Gastrocnemius medialis (tissue), 4 donors: ENCODE data around the gene LPIN3.

Experiments used
- CTCF ChIP-seq, 5 experiments: fragments of 450-650 bp in 3 of 5; fragments of 200-600 bp in 2 of 5; sonication (generic) in 2 of 5; IDR thresholded peaks in 4 of 5; conservative IDR thresholded peaks in 1 of 5; 1 replicate in 4 of 5; 2 replicates in 1 of 5; pipeline ENCODE4 v1.5.1; 2016 to 2019; ENCODE audit warnings: antibody characterized with exemption in 5 of 5, mild to moderate bottlenecking in 3 of 5, moderate library complexity in 3 of 5
- POLR2A ChIP-seq, 2 donors: fragments of 450-650 bp; IDR thresholded peaks; one replicate each; pipeline ENCODE4 v1.6.1; 2017; ENCODE audit warnings: antibody characterized with exemption in 2 of 2, mild to moderate bottlenecking in 2 of 2, moderate library complexity in 2 of 2

GRCh38 chr20:41392295-41392694 lies 51.7 kb downstream of the LPIN3 start:
- TF ChIP-seq CTCF (IDR thresholded peaks at IDR 0.05 in 4 of 5, conservative IDR thresholded peaks at IDR 0.05 in 1 of 5) (no peak), POLR2A (IDR thresholded peaks at IDR 0.05) (no peak)
